Measurements from ENCODE around the gene ZBTB5.
"Not testable (repeated sequence)": the region's sequence is repeated elsewhere in the genome, so short reads cannot be mapped to it uniquely, and the experiment has no call there.

Gene ZBTB5

GRCh38 chr9:37406603-37407401 lies 58.4 kb downstream of the ZBTB5 start:
- no peak for DNase-seq (ENCODE audit: low spot score)

GRCh38 chr9:37405764-37406380 lies 59.4 kb downstream of the ZBTB5 start:
- DNase-seq (ENCODE audit: low spot score) = no peak

- DNase-seq (ENCODE audit: low spot score) = no peak
Observed at GRCh38 chr9:37405350-37405749, 59.9 kb downstream of the ZBTB5 start.

- DNase-seq (ENCODE audit: low spot score) = no peak
Observed at GRCh38 chr9:37404590-37404989, 60.7 kb downstream of the ZBTB5 start.

- no peak for DNase-seq (ENCODE audit: low spot score)
Observed at GRCh38 chr9:37399336-37399735, 65.9 kb downstream of the ZBTB5 start.

- no peak for DNase-seq (ENCODE audit: low spot score)
Observed at GRCh38 chr9:37398464-37399025, 66.7 kb downstream of the ZBTB5 start.

GRCh38 chr9:37397948-37398347 lies 67.3 kb downstream of the ZBTB5 start:
- DNase-seq (ENCODE audit: low spot score) = not testable (repeated sequence)

- DNase-seq (ENCODE audit: low spot score) = no peak
Observed at GRCh38 chr9:37395663-37396062, 69.6 kb downstream of the ZBTB5 start.

- DNase-seq (ENCODE audit: low spot score) = no peak
Observed at GRCh38 chr9:37395229-37395628, 70.0 kb downstream of the ZBTB5 start.

- no peak for DNase-seq (ENCODE audit: low spot score)
Observed at GRCh38 chr9:37392272-37392671, 73.0 kb downstream of the ZBTB5 start.

- no peak for DNase-seq (ENCODE audit: low spot score)
Observed at GRCh38 chr9:37390759-37391158, 74.5 kb downstream of the ZBTB5 start.

Measured in D341Med (cell line).